Measurements from ENCODE around the gene RNF220.

- TF ChIP-seq POLR2A (IDR thresholded peaks at IDR 0.05) = no peak
- TF ChIP-seq CTCF (IDR thresholded peaks at IDR 0.05) = peak; percentile 89 to 94 (median 91)
Measured at GRCh38 chr1:44652445-44653106, 247.5 kb downstream of the RNF220 start.
